Measurements from ENCODE around the gene LILRB3.
"Not testable (repeated sequence)": the region's sequence is repeated elsewhere in the genome, so short reads cannot be mapped to it uniquely, and the experiment has no call there.

The LILRB3 gene

DNA sequence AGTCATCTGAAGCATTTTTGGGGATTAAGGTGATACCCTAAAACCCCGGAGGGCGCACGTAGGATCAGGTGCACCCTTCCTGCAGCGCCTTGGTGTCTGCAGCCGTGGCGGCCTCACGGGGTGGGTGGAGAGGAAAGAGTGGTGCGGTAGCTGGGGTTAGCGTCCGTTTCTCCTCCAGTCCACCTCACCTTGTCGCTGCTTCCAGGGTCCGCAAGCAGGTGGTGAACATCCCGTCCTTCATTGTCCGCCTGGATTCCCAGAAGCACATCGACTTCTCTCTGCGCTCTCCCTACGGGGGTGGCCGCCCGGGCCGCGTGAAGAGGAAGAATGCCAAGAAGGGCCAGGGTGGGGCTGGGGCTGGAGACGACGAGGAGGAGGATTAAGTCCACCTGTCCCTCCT lies 15.6 kb downstream of the LILRB3 start:
- not testable (repeated sequence) for H3K18ac ChIP-seq (ENCODE audit: low read length); H4K91ac ChIP-seq (ENCODE audit: low read depth, low read length); H2AK5ac ChIP-seq (ENCODE audit: low read length); H3K23ac ChIP-seq (ENCODE audit: low read length); H3K27ac ChIP-seq (ENCODE audit: low read depth, low read length); H3K4me3 ChIP-seq (ENCODE audit: low read depth, low read length); H3K27me3 ChIP-seq (ENCODE audit: insufficient read depth, low read length); H3K4me2 ChIP-seq (ENCODE audit: low read length); H2BK120ac ChIP-seq (ENCODE audit: insufficient read depth, low read length, poor library complexity); H4K12ac ChIP-seq (ENCODE audit: low read depth, low read length); H3K79me1 ChIP-seq (ENCODE audit: low read length); H3K79me2 ChIP-seq (ENCODE audit: control insufficient read depth, insufficient read depth, low read length, poor library complexity); H3K4ac ChIP-seq (ENCODE audit: low read depth, low read length); H2BK5ac ChIP-seq (ENCODE audit: low read depth, low read length, poor library complexity); H3K9ac ChIP-seq (ENCODE audit: low read length); DNase-seq; H4K8ac ChIP-seq (ENCODE audit: low read depth, low read length); H3K9me3 ChIP-seq (ENCODE audit: insufficient read depth, low read depth, low read length); H2AFZ ChIP-seq (ENCODE audit: insufficient read depth, low read length, poor library complexity); H2BK12ac ChIP-seq (ENCODE audit: low read length); H3K14ac ChIP-seq (ENCODE audit: low read length)
- Histone ChIP-seq H3K36me3 (ENCODE audit: control insufficient read depth in 1 of 2, insufficient read depth in 2 of 2, low read length in 2 of 2) (peaks cover 54 to 81% of the 10 kb centered on the region in 2 experiments), H3K4me1 (ENCODE audit: control insufficient read depth in 1 of 2, insufficient read depth in 2 of 2, low read length in 2 of 2) (peaks cover 19 to 27% of the 10 kb centered on the region in 2 experiments)
- WGBS (ENCODE audit: extremely low coverage, insufficient coverage, insufficient read length) = no CpG with 5 or more reads among the region's 23 CpGs

DNA sequence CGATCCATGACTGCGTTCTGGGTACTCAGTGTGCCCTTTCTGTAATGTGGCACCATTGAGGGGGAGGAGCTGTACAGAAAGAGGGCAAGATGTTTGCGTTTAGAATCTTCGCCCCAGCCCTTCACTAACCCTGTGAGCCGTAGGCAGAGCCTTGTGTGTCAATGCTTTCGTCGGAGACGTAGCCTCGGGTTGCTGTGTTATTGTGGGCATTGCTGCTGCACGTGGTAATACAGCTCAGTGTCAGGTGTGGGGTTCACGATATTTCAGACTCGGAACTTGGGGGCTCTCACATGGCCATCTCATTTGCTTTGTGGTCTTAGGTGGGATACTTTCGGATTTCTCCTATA lies 16.0 kb downstream of the LILRB3 start:
- Histone ChIP-seq H3K27ac (ENCODE audit: low read depth, low read length) (no peak overlapping the region), H3K18ac (ENCODE audit: low read length) (no peak overlapping the region), H2BK12ac (ENCODE audit: low read length) (no peak overlapping the region)

GRCh38 chr19:54206030-54206830 lies 16.6 kb downstream of the LILRB3 start:
- Histone ChIP-seq H3K4me1 (ENCODE audit: control insufficient read depth in 1 of 2, insufficient read depth in 2 of 2, low read length in 2 of 2) (peaks cover 27% of the 10 kb centered on the region in 2 experiments), H3K14ac (ENCODE audit: low read length) (no peak overlapping the region), H4K91ac (ENCODE audit: low read depth, low read length) (no peak overlapping the region), H3K9ac (ENCODE audit: low read length) (no peak overlapping the region), H3K79me2 (ENCODE audit: control insufficient read depth, insufficient read depth, low read length, poor library complexity) (peaks cover 17% of the 10 kb centered on the region), H2BK5ac (ENCODE audit: low read depth, low read length, poor library complexity) (no peak overlapping the region), H3K4me2 (ENCODE audit: low read length) (no peak overlapping the region), H2BK12ac (ENCODE audit: low read length) (no peak overlapping the region), H3K27ac (ENCODE audit: low read depth, low read length) (no peak overlapping the region), H2AFZ (ENCODE audit: insufficient read depth, low read length, poor library complexity) (no peak overlapping the region), H2AK5ac (ENCODE audit: low read length) (no peak overlapping the region), H3K79me1 (ENCODE audit: low read length) (peaks cover 1% of the 10 kb centered on the region), H3K4me3 (ENCODE audit: low read depth, low read length) (no peak overlapping the region), H3K18ac (ENCODE audit: low read length) (no peak overlapping the region), H2BK120ac (ENCODE audit: insufficient read depth, low read length, poor library complexity) (no peak overlapping the region), H3K9me3 (ENCODE audit: insufficient read depth, low read depth, low read length) (no peaks in the 10 kb centered on the region), H4K12ac (ENCODE audit: low read depth, low read length) (no peak overlapping the region), H3K36me3 (ENCODE audit: control insufficient read depth in 1 of 2, insufficient read depth in 2 of 2, low read length in 2 of 2) (peaks cover 60 to 87% of the 10 kb centered on the region in 2 experiments), H3K23ac (ENCODE audit: low read length) (no peak overlapping the region), H4K8ac (ENCODE audit: low read depth, low read length) (no peak overlapping the region), H3K4ac (ENCODE audit: low read depth, low read length) (no peak overlapping the region), H3K27me3 (ENCODE audit: insufficient read depth, low read length) (no peaks in the 10 kb centered on the region)
- no CpG with 5 or more reads among the region's 27 CpGs for WGBS (ENCODE audit: extremely low coverage, insufficient coverage, insufficient read length)
- no peak for DNase-seq

More for the DNA sequence above, 16.0 kb downstream of the LILRB3 start:
- H3K27me3 ChIP-seq (ENCODE audit: insufficient read depth, low read length) = no peaks in the 10 kb centered on the region
- peaks cover 12% of the 10 kb centered on the region for H3K79me2 ChIP-seq (ENCODE audit: control insufficient read depth, insufficient read depth, low read length, poor library complexity)
- H3K14ac ChIP-seq (ENCODE audit: low read length) = no peak overlapping the region
- no peak overlapping the region for H2BK120ac ChIP-seq (ENCODE audit: insufficient read depth, low read length, poor library complexity)
- no peak overlapping the region for H2BK5ac ChIP-seq (ENCODE audit: low read depth, low read length, poor library complexity)
- peaks cover 23 to 27% of the 10 kb centered on the region in 2 experiments for H3K4me1 ChIP-seq (ENCODE audit: control insufficient read depth in 1 of 2, insufficient read depth in 2 of 2, low read length in 2 of 2)
- H3K4me3 ChIP-seq (ENCODE audit: low read depth, low read length) = no peak overlapping the region
- H4K91ac ChIP-seq (ENCODE audit: low read depth, low read length) = no peak overlapping the region
- no CpG with 5 or more reads among the region's 13 CpGs for WGBS (ENCODE audit: extremely low coverage, insufficient coverage, insufficient read length)
- H3K4me2 ChIP-seq (ENCODE audit: low read length) = no peak overlapping the region
- H4K12ac ChIP-seq (ENCODE audit: low read depth, low read length) = no peak overlapping the region
- H3K9me3 ChIP-seq (ENCODE audit: insufficient read depth, low read depth, low read length) = no peaks in the 10 kb centered on the region
- no peak overlapping the region for H3K9ac ChIP-seq (ENCODE audit: low read length)
- H3K23ac ChIP-seq (ENCODE audit: low read length) = no peak overlapping the region
- no peak overlapping the region for H3K4ac ChIP-seq (ENCODE audit: low read depth, low read length)
- no peak overlapping the region for H2AFZ ChIP-seq (ENCODE audit: insufficient read depth, low read length, poor library complexity)
- H4K8ac ChIP-seq (ENCODE audit: low read depth, low read length) = no peak overlapping the region
- peaks cover 58 to 85% of the 10 kb centered on the region in 2 experiments for H3K36me3 ChIP-seq (ENCODE audit: control insufficient read depth in 1 of 2, insufficient read depth in 2 of 2, low read length in 2 of 2)
- no peak overlapping the region for H2AK5ac ChIP-seq (ENCODE audit: low read length)
- H3K79me1 ChIP-seq (ENCODE audit: low read length) = no peaks in the 10 kb centered on the region
- no peak for DNase-seq

GRCh38 chr19:54204767-54205468 lies 17.9 kb downstream of the LILRB3 start:
- no peak overlapping the region for H2AK5ac ChIP-seq (ENCODE audit: low read length)
- WGBS (ENCODE audit: extremely low coverage, insufficient coverage, insufficient read length) = no CpG with 5 or more reads among the region's 4 CpGs
- DNase-seq = no peak
- H3K4me1 ChIP-seq (ENCODE audit: control insufficient read depth in 1 of 2, insufficient read depth in 2 of 2, low read length in 2 of 2) = peaks cover 26 to 27% of the 10 kb centered on the region in 2 experiments
- no peak overlapping the region for H3K27ac ChIP-seq (ENCODE audit: low read depth, low read length)
- H2AFZ ChIP-seq (ENCODE audit: insufficient read depth, low read length, poor library complexity) = no peak overlapping the region
- no peak overlapping the region for H4K8ac ChIP-seq (ENCODE audit: low read depth, low read length)
- no peak overlapping the region for H2BK12ac ChIP-seq (ENCODE audit: low read length)
- peaks cover 11% of the 10 kb centered on the region for H3K79me1 ChIP-seq (ENCODE audit: low read length)
- no peaks in the 10 kb centered on the region for H3K27me3 ChIP-seq (ENCODE audit: insufficient read depth, low read length)
- H3K9me3 ChIP-seq (ENCODE audit: insufficient read depth, low read depth, low read length) = no peaks in the 10 kb centered on the region
- H3K18ac ChIP-seq (ENCODE audit: low read length) = no peak overlapping the region
- peaks cover 62 to 79% of the 10 kb centered on the region in 2 experiments for H3K36me3 ChIP-seq (ENCODE audit: control insufficient read depth in 1 of 2, insufficient read depth in 2 of 2, low read length in 2 of 2)
- H3K4me2 ChIP-seq (ENCODE audit: low read length) = no peak overlapping the region
- H4K12ac ChIP-seq (ENCODE audit: low read depth, low read length) = no peak overlapping the region
- no peak overlapping the region for H3K4me3 ChIP-seq (ENCODE audit: low read depth, low read length)
- H3K79me2 ChIP-seq (ENCODE audit: control insufficient read depth, insufficient read depth, low read length, poor library complexity) = peaks cover 26% of the 10 kb centered on the region
- H2BK120ac ChIP-seq (ENCODE audit: insufficient read depth, low read length, poor library complexity) = no peak overlapping the region
- H3K23ac ChIP-seq (ENCODE audit: low read length) = no peak overlapping the region
- H2BK5ac ChIP-seq (ENCODE audit: low read depth, low read length, poor library complexity) = no peak overlapping the region
- no peak overlapping the region for H3K14ac ChIP-seq (ENCODE audit: low read length)
- no peak overlapping the region for H4K91ac ChIP-seq (ENCODE audit: low read depth, low read length)
- H3K9ac ChIP-seq (ENCODE audit: low read length) = no peak overlapping the region
- no peak overlapping the region for H3K4ac ChIP-seq (ENCODE audit: low read depth, low read length)

Measured in trophoblast cell (in vitro differentiated cells and primary cell).